ENCODE results near the gene NDUFA12. TPM values are rescaled to one million over a fixed set of nuclear protein-coding genes. Genes with fewer than 3 reads are reported as not detected.

Gene NDUFA12
- total and polyA plus RNA-seq, 4 donors, result 53.9 to 118 (median 75.9) TPM

GRCh38 chr12:94961256-94961824 lies 42.2 kb downstream of the NDUFA12 start:
- ATAC-seq (ENCODE audit: low FRiP score) (no peak), DNase-seq (no peak)
- Histone ChIP-seq H3K4me1 (ENCODE audit: control insufficient read depth in 1 of 2, insufficient read depth in 2 of 2, low read length in 2 of 2) (no peaks in the 10 kb centered on the region), H3K4me3 (ENCODE audit: low read length in 2 of 2) (no peak overlapping the region), H3K27ac (ENCODE audit: low read depth in 1 of 2, low read length in 2 of 2) (no peak overlapping the region), H3K9me3 (ENCODE audit: control insufficient read depth, low read length) (no peaks in the 10 kb centered on the region), H3K36me3 (ENCODE audit: control insufficient read depth in 1 of 2, insufficient read depth in 2 of 2, low read length in 1 of 2) (no peaks in the 10 kb centered on the region), H3K27me3 (ENCODE audit: control insufficient read depth in 1 of 2, insufficient read depth in 2 of 2, low read length in 1 of 2) (no peaks in the 10 kb centered on the region)
- intact Hi-C loops (cut with DNase I), result no loop called here

GRCh38 chr12:94957006-94957405 lies 46.5 kb downstream of the NDUFA12 start:
- Histone ChIP-seq H3K4me1 (ENCODE audit: control insufficient read depth in 1 of 2, insufficient read depth in 2 of 2, low read length in 2 of 2) (no peaks in the 10 kb centered on the region), H3K4me3 (ENCODE audit: low read length in 2 of 2) (no peak overlapping the region), H3K9me3 (ENCODE audit: control insufficient read depth, low read length) (peaks cover 1% of the 10 kb centered on the region), H3K36me3 (ENCODE audit: control insufficient read depth in 1 of 2, insufficient read depth in 2 of 2, low read length in 1 of 2) (no peaks in the 10 kb centered on the region), H3K27me3 (ENCODE audit: control insufficient read depth in 1 of 2, insufficient read depth in 2 of 2, low read length in 1 of 2) (no peaks in the 10 kb centered on the region), H3K27ac (ENCODE audit: low read depth in 1 of 2, low read length in 2 of 2) (no peak overlapping the region)
- DNase-seq (no peak), ATAC-seq (ENCODE audit: low FRiP score) (no peak)
- intact Hi-C loops (cut with DNase I), result no loop called here

GRCh38 chr12:94954948-94955592 lies 48.4 kb downstream of the NDUFA12 start:
- Histone ChIP-seq H3K27ac (ENCODE audit: low read depth in 1 of 2, low read length in 2 of 2) (no peak overlapping the region), H3K9me3 (ENCODE audit: control insufficient read depth, low read length) (peaks cover 1% of the 10 kb centered on the region), H3K36me3 (ENCODE audit: control insufficient read depth in 1 of 2, insufficient read depth in 2 of 2, low read length in 1 of 2) (no peaks in the 10 kb centered on the region), H3K27me3 (ENCODE audit: control insufficient read depth in 1 of 2, insufficient read depth in 2 of 2, low read length in 1 of 2) (no peaks in the 10 kb centered on the region), H3K4me1 (ENCODE audit: control insufficient read depth in 1 of 2, insufficient read depth in 2 of 2, low read length in 2 of 2) (no peaks in the 10 kb centered on the region), H3K4me3 (ENCODE audit: low read length in 2 of 2) (no peak overlapping the region)
- WGBS, 2 donors, result 87 to 91% methylated on average over 10 of the region's 10 CpGs
- intact Hi-C loops (cut with DNase I), result no loop called here
- no peak for ATAC-seq (ENCODE audit: low FRiP score)
- no peak for DNase-seq

GRCh38 chr12:94954029-94954685 lies 49.3 kb downstream of the NDUFA12 start:
- DNase-seq, result no peak
- intact Hi-C loops (cut with DNase I), result no loop called here
- Histone ChIP-seq H3K9me3 (ENCODE audit: control insufficient read depth, low read length) (peaks cover 1% of the 10 kb centered on the region), H3K27me3 (ENCODE audit: control insufficient read depth in 1 of 2, insufficient read depth in 2 of 2, low read length in 1 of 2) (no peaks in the 10 kb centered on the region), H3K4me3 (ENCODE audit: low read length in 2 of 2) (no peak overlapping the region), H3K4me1 (ENCODE audit: control insufficient read depth in 1 of 2, insufficient read depth in 2 of 2, low read length in 2 of 2) (no peaks in the 10 kb centered on the region), H3K36me3 (ENCODE audit: control insufficient read depth in 1 of 2, insufficient read depth in 2 of 2, low read length in 1 of 2) (no peaks in the 10 kb centered on the region), H3K27ac (ENCODE audit: low read depth in 1 of 2, low read length in 2 of 2) (no peak overlapping the region)
- WGBS, 2 donors, result 0 to 17% methylated on average over 1 of the region's 1 CpG
- no peak for ATAC-seq (ENCODE audit: low FRiP score)

GRCh38 chr12:94952325-94952724 lies 51.2 kb downstream of the NDUFA12 start:
- Histone ChIP-seq H3K27me3 (ENCODE audit: control insufficient read depth in 1 of 2, insufficient read depth in 2 of 2, low read length in 1 of 2) (no peaks in the 10 kb centered on the region), H3K36me3 (ENCODE audit: control insufficient read depth in 1 of 2, insufficient read depth in 2 of 2, low read length in 1 of 2) (no peaks in the 10 kb centered on the region), H3K27ac (ENCODE audit: low read depth in 1 of 2, low read length in 2 of 2) (no peak overlapping the region), H3K9me3 (ENCODE audit: control insufficient read depth, low read length) (peaks cover 1% of the 10 kb centered on the region), H3K4me3 (ENCODE audit: low read length in 2 of 2) (no peak overlapping the region), H3K4me1 (ENCODE audit: control insufficient read depth in 1 of 2, insufficient read depth in 2 of 2, low read length in 2 of 2) (no peaks in the 10 kb centered on the region)
- intact Hi-C loops (cut with DNase I), result no loop called here
- ATAC-seq (ENCODE audit: low FRiP score) (no peak), DNase-seq (no peak)
- WGBS, 2 donors, result 37 to 38% methylated on average over 2 of the region's 2 CpGs

- 64 to 69% methylated on average over 7 of the region's 7 CpGs for WGBS, 2 donors
- Histone ChIP-seq H3K9me3 (ENCODE audit: control insufficient read depth, low read length) (peaks cover 1% of the 10 kb centered on the region), H3K4me1 (ENCODE audit: control insufficient read depth in 1 of 2, insufficient read depth in 2 of 2, low read length in 2 of 2) (no peaks in the 10 kb centered on the region), H3K4me3 (ENCODE audit: low read length in 2 of 2) (no peak overlapping the region), H3K27ac (ENCODE audit: low read depth in 1 of 2, low read length in 2 of 2) (no peak overlapping the region), H3K36me3 (ENCODE audit: control insufficient read depth in 1 of 2, insufficient read depth in 2 of 2, low read length in 1 of 2) (no peaks in the 10 kb centered on the region), H3K27me3 (ENCODE audit: control insufficient read depth in 1 of 2, insufficient read depth in 2 of 2, low read length in 1 of 2) (no peaks in the 10 kb centered on the region)
- ATAC-seq (ENCODE audit: low FRiP score), result no peak
- intact Hi-C loops (cut with DNase I), result no loop called here
- no peak for DNase-seq
These were observed 52.2 kb downstream of the NDUFA12 start for GRCh38 chr12:94951071-94951934.

- Histone ChIP-seq H3K27me3 (ENCODE audit: control insufficient read depth in 1 of 2, insufficient read depth in 2 of 2, low read length in 1 of 2) (no peaks in the 10 kb centered on the region), H3K4me3 (ENCODE audit: low read length in 2 of 2) (no peak overlapping the region), H3K4me1 (ENCODE audit: control insufficient read depth in 1 of 2, insufficient read depth in 2 of 2, low read length in 2 of 2) (no peaks in the 10 kb centered on the region), H3K9me3 (ENCODE audit: control insufficient read depth, low read length) (no peaks in the 10 kb centered on the region), H3K36me3 (ENCODE audit: control insufficient read depth in 1 of 2, insufficient read depth in 2 of 2, low read length in 1 of 2) (no peaks in the 10 kb centered on the region), H3K27ac (ENCODE audit: low read depth in 1 of 2, low read length in 2 of 2) (no peak overlapping the region)
- DNase-seq, result no peak
- intact Hi-C loops (cut with DNase I), result no loop called here
- WGBS, 2 donors, result 73 to 85% methylated on average over 6 of the region's 6 CpGs
- ATAC-seq (ENCODE audit: low FRiP score), result no peak
These were observed 55.2 kb downstream of the NDUFA12 start for GRCh38 chr12:94948232-94948810.

GRCh38 chr12:94942663-94943062 lies 60.8 kb downstream of the NDUFA12 start:
- no peak overlapping the region for H3K4me3 ChIP-seq (ENCODE audit: low read length in 2 of 2)
- DNase-seq (no peak), ATAC-seq (ENCODE audit: low FRiP score) (no peak)
- H3K4me1 ChIP-seq (ENCODE audit: control insufficient read depth in 1 of 2, insufficient read depth in 2 of 2, low read length in 2 of 2), result peaks cover 0 to 3% of the 10 kb centered on the region in 2 donors
- intact Hi-C loops (cut with DNase I), result no loop called here
- H3K27ac ChIP-seq (ENCODE audit: low read depth in 1 of 2, low read length in 2 of 2), result no peak overlapping the region
- no peaks in the 10 kb centered on the region for H3K36me3 ChIP-seq (ENCODE audit: control insufficient read depth in 1 of 2, insufficient read depth in 2 of 2, low read length in 1 of 2)
- no peaks in the 10 kb centered on the region for H3K9me3 ChIP-seq (ENCODE audit: control insufficient read depth, low read length)
- 91 to 97% methylated on average over 3 of the region's 3 CpGs for WGBS, 2 donors
- no peaks in the 10 kb centered on the region for H3K27me3 ChIP-seq (ENCODE audit: control insufficient read depth in 1 of 2, insufficient read depth in 2 of 2, low read length in 1 of 2)

All from aorta (tissue), 5 donors.